IMR-90 (cell line): ENCODE data around the gene TRABD2A.

Experiments
- CEBPB ChIP-seq: IDR thresholded peaks from 2 replicates; pipeline ENCODE4 v1.6.1; 2012; ENCODE audit warnings: low read depth, low read length, improper control_type of control experiment
- CHD1 ChIP-seq: IDR thresholded peaks from 2 replicates; pipeline ENCODE4 v1.6.1; 2012; ENCODE audit warnings: low read depth, low read length, improper control_type of control experiment
- CTCF ChIP-seq: conservative IDR thresholded peaks from 2 replicates; pipeline ENCODE4 v1.5.1; 2012; ENCODE audit warnings: mild to moderate bottlenecking, low read depth, low read length, improper control_type of control experiment
- POLR2A ChIP-seq: IDR thresholded peaks from 2 replicates; pipeline ENCODE4 v1.6.1; 2012; ENCODE audit warnings: mild to moderate bottlenecking, low read depth, low read length
- RAD21 ChIP-seq: IDR thresholded peaks from 2 replicates; pipeline ENCODE4 v1.6.1; 2012; ENCODE audit warnings: low read length, improper control_type of control experiment
- RFX5 ChIP-seq: IDR thresholded peaks from 2 replicates; pipeline ENCODE4 v1.8.0; 2012; ENCODE audit warnings: low read depth, mild to moderate bottlenecking, low read length, moderate library complexity
- SMC3 ChIP-seq: fragments of 150-350 bp; IDR thresholded peaks from 2 replicates; pipeline ENCODE4 v1.6.1; 2016; ENCODE audit warnings: low read depth, mild to moderate bottlenecking, antibody characterized with exemption, low read length, moderate library complexity
- USF2 ChIP-seq: fragments of 150-350 bp; IDR thresholded peaks from 2 replicates; pipeline ENCODE4 v1.6.1; 2017; ENCODE audit warnings: mild to moderate bottlenecking, antibody characterized with exemption, low read length, low read depth

GRCh38 chr2:84846741-84847142 is 34.1 kb downstream of the TRABD2A start:
- TF ChIP-seq RAD21 (no peak), POLR2A (no peak), CHD1 (no peak), CTCF (no peak), RFX5 (no peak), CEBPB (no peak), USF2 (no peak), SMC3 (no peak)
